GM12891 (cell line): ENCODE measurements around the gene CTNNA3.

Experiments used
- DNase-seq: peaks from one replicate; pipeline ENCODE4 v3.0.0; 2011; ENCODE audit warnings: low spot score; ENCODE audit not compliant: insufficient read length
- FAIRE-seq: peaks from 2 replicates; lab custom pipeline; 2011; peaks lifted over from hg19 to GRCh38; lab: Jason Lieb, UNC
- PAX5 ChIP-seq: IDR thresholded peaks from 2 replicates; pipeline ENCODE4 v1.6.1; 2011; ENCODE audit warnings: low read length, moderate library complexity, mild to moderate bottlenecking; ENCODE audit not compliant: insufficient read depth, severe bottlenecking
- POLR2A ChIP-seq: IDR thresholded peaks from 2 replicates; pipeline ENCODE4 v1.6.1; 2011; ENCODE audit warnings: low read depth, low read length, control low read depth
- POLR2AphosphoS5 ChIP-seq: IDR thresholded peaks from 2 replicates; pipeline ENCODE4 v1.6.1; 2011; ENCODE audit warnings: low read depth, low read length, control low read depth
- POU2F2 ChIP-seq: IDR thresholded peaks from 2 replicates; pipeline ENCODE4 v1.6.1; 2011; ENCODE audit warnings: low read depth, mild to moderate bottlenecking, control low read depth, low read length, moderate library complexity
- SPI1 ChIP-seq: IDR thresholded peaks from 2 replicates; pipeline ENCODE4 v1.6.1; 2011; ENCODE audit warnings: low read depth, low read length, control low read depth
- TAF1 ChIP-seq: IDR thresholded peaks from 2 replicates; pipeline ENCODE4 v1.6.1; 2011; ENCODE audit warnings: low read depth, low read length, control low read depth

The CTNNA3 gene

DNA sequence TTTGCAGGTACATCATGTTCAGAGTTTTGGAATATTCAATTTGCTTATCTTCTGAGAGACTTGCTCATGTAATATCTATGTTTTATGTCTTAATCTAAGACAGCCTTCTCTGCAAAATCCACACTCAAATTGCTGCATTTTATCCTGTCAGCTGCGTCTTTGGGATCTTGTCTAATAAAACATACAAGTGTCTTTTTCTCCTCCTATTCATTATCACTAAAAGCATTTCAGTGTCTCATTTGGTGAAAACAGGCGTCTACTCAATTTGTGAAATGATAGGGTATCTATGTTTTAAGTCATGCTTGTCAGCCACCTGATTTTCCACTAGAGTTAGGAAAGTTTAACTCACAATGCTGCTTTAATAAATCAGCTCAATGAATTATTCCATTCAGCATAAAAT, 882.9 kb downstream of the CTNNA3 start:
- FAIRE-seq (no peak), DNase-seq (no peak)
- TF ChIP-seq POLR2AphosphoS5 (no peak), PAX5 (no peak), TAF1 (no peak), POU2F2 (no peak), POLR2A (no peak), SPI1 (no peak)

DNA sequence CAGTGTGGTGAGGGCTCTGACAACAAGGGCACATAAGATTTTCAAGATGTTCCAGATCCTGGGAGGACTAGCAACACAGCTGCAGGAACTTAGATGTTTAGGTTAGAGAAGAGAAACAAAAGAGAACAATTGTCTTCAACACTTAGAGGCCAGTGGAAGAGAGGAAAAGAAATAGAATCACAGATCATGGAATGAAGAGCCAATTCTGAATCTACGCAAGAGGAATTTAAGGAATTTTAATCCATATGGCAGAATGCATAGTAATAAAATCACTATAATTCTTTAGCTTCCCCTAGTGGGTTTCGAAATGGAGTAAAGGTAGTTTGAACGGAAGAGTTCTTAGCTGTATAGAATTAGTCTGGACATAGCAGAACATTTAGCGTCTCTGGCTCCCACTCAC, 884.8 kb downstream of the CTNNA3 start:
- DNase-seq (no peak), FAIRE-seq (no peak)
- TF ChIP-seq POLR2AphosphoS5 (no peak), PAX5 (no peak), SPI1 (no peak), TAF1 (no peak), POLR2A (no peak), POU2F2 (no peak)

DNA sequence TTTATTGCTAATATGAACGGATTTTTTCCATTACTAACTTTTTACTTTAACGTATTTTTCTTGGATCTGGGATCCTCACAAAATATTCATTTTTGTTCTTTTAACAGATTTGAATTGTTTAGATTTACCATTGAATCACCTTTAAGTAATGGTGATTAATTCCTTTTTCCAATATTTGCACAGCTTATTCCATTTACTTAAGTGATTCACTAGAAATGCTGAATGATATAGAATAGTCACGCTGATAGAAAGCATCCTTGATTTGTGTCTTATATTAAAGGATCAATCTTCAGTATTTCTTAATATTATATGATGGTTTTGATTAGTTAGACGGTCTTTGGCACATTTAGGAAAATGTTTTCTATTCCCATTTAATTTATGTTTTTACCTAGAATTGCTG, 886.6 kb downstream of the CTNNA3 start:
- DNase-seq (no peak), FAIRE-seq (no peak)
- TF ChIP-seq PAX5 (no peak), TAF1 (no peak), SPI1 (no peak), POU2F2 (no peak), POLR2AphosphoS5 (no peak), POLR2A (no peak)

DNA sequence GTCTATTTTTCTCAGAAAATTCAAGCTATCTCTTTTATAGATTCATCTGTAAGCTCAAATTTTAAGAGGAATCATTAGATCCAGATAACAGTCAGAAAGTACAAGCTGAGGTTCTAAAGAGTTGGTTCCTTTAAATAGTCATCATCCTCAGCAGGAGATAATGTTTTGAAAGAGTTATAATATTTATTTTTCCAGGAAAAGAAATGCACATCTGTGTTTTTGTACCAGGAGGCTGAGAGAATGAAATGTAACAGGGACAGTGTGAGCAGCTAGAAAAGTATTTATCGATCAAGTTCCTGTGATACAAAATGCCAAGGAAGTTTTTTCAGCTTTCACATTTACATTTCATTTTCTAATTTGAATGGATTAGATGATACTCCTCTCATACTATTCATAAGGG, 890.4 kb downstream of the CTNNA3 start:
- DNase-seq (no peak), FAIRE-seq (no peak)
- TF ChIP-seq POU2F2 (no peak), PAX5 (no peak), POLR2A (no peak), POLR2AphosphoS5 (no peak), TAF1 (no peak), SPI1 (no peak)

DNA sequence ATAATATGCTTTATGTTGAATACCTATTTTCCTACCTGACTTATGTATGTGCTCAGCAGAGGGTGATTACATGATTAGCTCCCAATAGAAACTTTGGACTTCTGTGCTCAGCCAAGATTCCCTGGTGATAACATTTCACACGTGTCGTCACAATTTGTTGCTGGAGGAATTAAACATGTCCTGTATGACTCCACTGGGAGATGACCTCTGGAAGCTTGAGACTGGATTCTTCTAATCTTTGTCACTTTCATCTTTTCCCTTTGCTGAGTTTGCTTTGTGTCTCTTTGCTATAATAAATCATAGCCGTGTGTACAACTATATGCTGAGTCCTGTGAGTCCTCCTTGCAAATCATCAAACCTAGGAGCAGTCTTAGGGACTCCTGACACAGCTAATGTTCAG, 891.0 kb downstream of the CTNNA3 start:
- DNase-seq, result no peak
- TF ChIP-seq POLR2A (no peak), POU2F2 (no peak)
- no peak for FAIRE-seq

DNA sequence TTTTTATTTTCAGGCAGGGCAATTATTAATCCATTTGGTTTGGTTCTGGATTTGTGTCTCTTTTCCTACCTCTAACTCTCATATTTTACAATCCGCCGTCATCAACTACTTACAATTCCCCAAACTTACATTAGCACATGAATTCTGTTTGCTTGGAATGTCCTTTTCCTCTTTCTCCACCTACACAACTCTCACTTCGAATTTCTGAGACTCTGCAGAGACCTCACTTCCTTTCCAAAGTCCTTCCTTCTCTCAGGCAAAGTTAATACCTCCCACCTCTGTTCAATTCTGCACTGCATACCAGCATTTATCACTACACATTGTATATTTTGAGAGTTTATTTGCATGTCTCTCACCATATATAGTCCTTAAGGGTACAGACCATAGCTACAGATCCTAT, 892.8 kb downstream of the CTNNA3 start:
- DNase-seq (no peak), FAIRE-seq (no peak)
- no peak for TF ChIP-seq POLR2AphosphoS5
- TF ChIP-seq SPI1, result no peak
- TF ChIP-seq PAX5, result no peak
- TF ChIP-seq POLR2A, result no peak
- no peak for TF ChIP-seq TAF1
- no peak for TF ChIP-seq POU2F2

DNA sequence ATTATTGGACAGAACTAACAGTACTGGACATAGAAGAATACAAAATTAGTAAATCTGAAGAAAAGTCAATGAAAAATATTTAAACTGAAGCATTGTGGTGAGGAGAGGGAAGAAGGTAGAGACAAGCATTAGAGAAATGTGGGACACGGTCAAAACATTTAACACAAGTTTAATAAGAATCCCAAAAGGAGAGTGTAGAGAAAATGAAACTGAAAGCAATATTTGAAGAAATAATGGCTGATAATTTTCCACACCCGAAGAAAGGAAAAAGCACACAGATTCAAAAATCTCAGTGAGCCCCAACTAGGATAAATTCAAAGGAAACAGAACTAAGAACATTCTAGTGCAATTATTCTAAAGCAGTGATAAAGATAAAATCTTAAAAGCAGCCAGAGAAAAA, 896.5 kb downstream of the CTNNA3 start:
- DNase-seq, result no peak
- TF ChIP-seq PAX5, result no peak
- TF ChIP-seq TAF1, result no peak
- TF ChIP-seq POU2F2, result no peak
- no peak for TF ChIP-seq SPI1
- no peak for TF ChIP-seq POLR2AphosphoS5
- TF ChIP-seq POLR2A, result no peak
- no peak for FAIRE-seq

DNA sequence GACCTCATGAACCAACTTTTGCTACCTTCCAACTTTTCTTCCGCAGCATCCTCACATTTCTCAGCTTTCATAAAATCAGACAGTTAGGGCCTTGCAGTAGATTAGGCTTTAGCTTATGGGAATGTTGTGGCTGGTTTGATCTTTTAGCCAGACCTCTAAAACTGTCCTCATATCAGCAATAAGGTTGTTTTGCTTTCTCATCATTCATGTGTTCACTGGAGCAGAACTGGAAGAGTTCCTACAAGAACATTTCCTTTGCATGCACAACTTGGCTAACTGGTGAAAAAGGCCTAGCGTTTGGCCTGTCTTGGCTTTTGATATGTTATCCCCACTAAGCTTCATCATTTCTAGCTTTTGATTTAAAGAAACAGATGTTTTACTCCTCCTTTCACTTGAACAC, 900.1 kb downstream of the CTNNA3 start:
- no peak for DNase-seq
- no peak for FAIRE-seq
- TF ChIP-seq SPI1 (no peak), TAF1 (no peak), POLR2AphosphoS5 (no peak), PAX5 (no peak), POU2F2 (no peak), POLR2A (no peak)

DNA sequence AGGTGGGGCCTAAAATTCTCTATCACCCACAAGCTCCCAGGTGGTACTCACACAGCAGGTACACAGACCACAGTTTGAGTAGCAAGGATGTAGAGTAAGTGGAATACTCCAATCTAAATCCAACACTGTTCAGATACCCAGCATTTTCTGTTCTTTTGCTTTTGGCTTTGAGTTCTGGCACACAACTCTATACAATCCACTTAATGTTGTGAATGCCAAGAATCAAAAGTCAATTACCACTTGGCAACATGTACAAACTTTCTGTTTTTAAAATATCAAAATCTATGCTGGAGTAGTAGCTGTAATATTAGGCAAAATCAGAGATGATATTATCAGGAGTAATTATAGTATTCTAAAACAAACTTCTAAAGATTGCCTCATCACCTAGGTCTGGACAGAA, 903.6 kb downstream of the CTNNA3 start:
- no peak for TF ChIP-seq TAF1
- TF ChIP-seq POLR2A, result no peak
- no peak for TF ChIP-seq POU2F2
- no peak for TF ChIP-seq PAX5
- TF ChIP-seq POLR2AphosphoS5, result no peak
- no peak for TF ChIP-seq SPI1
- FAIRE-seq (no peak), DNase-seq (no peak)

DNA sequence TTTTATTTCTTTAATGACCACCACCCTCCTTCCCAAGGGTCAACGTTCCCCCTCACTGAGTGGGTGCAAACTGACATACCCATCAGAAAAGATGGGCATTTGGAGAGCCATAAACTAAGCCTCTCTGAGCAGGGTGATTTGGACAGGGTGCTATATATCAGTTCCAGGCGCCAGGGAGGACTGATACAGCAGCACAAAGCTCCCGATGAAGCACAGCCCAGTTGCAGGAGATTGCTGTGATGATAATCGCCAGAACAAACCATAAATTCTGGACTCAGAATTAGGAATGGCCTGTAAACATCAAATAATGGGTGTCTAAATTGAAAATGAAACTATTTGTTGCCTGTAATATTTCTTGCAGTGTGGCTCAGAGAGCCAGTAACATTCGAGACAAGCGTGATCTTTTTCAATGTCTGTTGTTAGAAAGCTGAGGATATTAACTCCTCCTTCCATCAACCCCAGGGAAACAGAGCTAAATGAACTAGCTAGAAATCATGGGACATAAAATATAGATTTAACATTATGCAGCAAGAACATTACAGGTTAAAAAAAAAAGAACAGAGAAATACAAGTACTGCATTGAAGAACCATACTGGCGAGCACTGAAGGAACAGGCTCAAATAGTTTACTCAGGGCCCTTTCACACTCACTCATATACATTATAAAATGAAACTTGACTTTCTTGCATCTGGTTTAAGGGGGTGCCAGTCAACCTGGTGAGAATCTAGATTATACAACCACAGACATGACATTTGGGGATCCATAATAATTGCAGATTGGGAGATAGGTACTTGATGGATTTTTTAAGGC, 907.6 kb downstream of the CTNNA3 start:
- TF ChIP-seq TAF1 (no peak), POLR2A (no peak), POU2F2 (no peak), SPI1 (no peak), POLR2AphosphoS5 (no peak), PAX5 (no peak)
- FAIRE-seq, result no peak
- no peak for DNase-seq
